Endodermal cell (in vitro differentiated cells): ENCODE data around the gene SLIT3. TPM values are rescaled to one million over a fixed set of nuclear protein-coding genes. Genes with fewer than 3 reads are reported as not detected.

ENCODE experiments used
- DNase-seq: peaks from one replicate; pipeline ENCODE4 v3.0.0-alpha.2; 2017
- H3K27ac ChIP-seq: 2 replicates; pipeline ENCODE4 v1.5.1; 2013; ENCODE audit warnings: mild to moderate bottlenecking, low read depth, low read length, moderate library complexity
- H3K27me3 ChIP-seq: 2 replicates; pipeline ENCODE4 v1.6.1; 2013; ENCODE audit warnings: mild to moderate bottlenecking, low read length, moderate library complexity; ENCODE audit not compliant: insufficient read depth, control insufficient read depth, poor library complexity, severe bottlenecking
- H3K36me3 ChIP-seq: 2 replicates; pipeline ENCODE4 v1.7.0; 2013; ENCODE audit warnings: mild to moderate bottlenecking, low read length, moderate library complexity; ENCODE audit not compliant: control insufficient read depth, insufficient read depth
- H3K4me1 ChIP-seq: one replicate; pipeline ENCODE4 v1.7.0; 2013; ENCODE audit warnings: low read length; ENCODE audit not compliant: control insufficient read depth, insufficient read depth
- H3K4me3 ChIP-seq: 2 replicates; pipeline ENCODE4 v1.5.1; 2013; ENCODE audit warnings: mild to moderate bottlenecking, low read length, moderate library complexity
- H3K9ac ChIP-seq: 2 replicates; pipeline ENCODE4 v1.6.1; 2013; ENCODE audit warnings: mild to moderate bottlenecking, low read length, moderate library complexity; ENCODE audit not compliant: poor library complexity, severe bottlenecking; ENCODE audit errors: extremely low read depth
- H3K9me3 ChIP-seq: 2 replicates; pipeline ENCODE4 v1.6.1; 2013; ENCODE audit warnings: mild to moderate bottlenecking, low read length, moderate library complexity; ENCODE audit not compliant: control insufficient read depth
- H3K27ac Mint-ChIP-seq: 2 replicates; pipeline ENCODE4 v1.8.0; 2020; ENCODE audit warnings: mixed read lengths
- H3K27me3 Mint-ChIP-seq: 2 replicates; pipeline ENCODE4 v1.8.0; 2021; ENCODE audit warnings: mild to moderate bottlenecking, mixed read lengths; ENCODE audit not compliant: insufficient read depth
- H3K36me3 Mint-ChIP-seq: 2 replicates; pipeline ENCODE4 v1.8.0; 2020; ENCODE audit warnings: low read depth, mixed read lengths
- H3K4me1 Mint-ChIP-seq: 2 replicates; pipeline ENCODE4 v1.8.0; 2020; ENCODE audit warnings: mixed read lengths
- H3K4me3 Mint-ChIP-seq: 2 replicates; pipeline ENCODE4 v1.8.0; 2020; ENCODE audit warnings: mild to moderate bottlenecking, moderate library complexity, mixed read lengths
- H3K9me3 Mint-ChIP-seq: 2 replicates; pipeline ENCODE4 v1.8.0; 2020; ENCODE audit warnings: mild to moderate bottlenecking, mixed read lengths
- WGBS, 2 experiments: methylation state at CpG; one replicate each; pipeline versions ENCODE4 v1.1.5 to v1.1.7; 2013; ENCODE audit warnings: missing lambda C conversion rate in 2 of 2, mixed read lengths in 1 of 2; ENCODE audit not compliant: insufficient coverage in 1 of 2, insufficient read length in 1 of 2; 5-methylcytosine and 5-hydroxymethylcytosine counted together
- total RNA-seq, 2 donors: library from RNA; stranded (reverse); fragmentation: NEBNext Ultra II Directional in 1 of 2; extraction: Animal tissue kit (Norgen Biotek cat#: 25700) in 1 of 2; gene quantifications; 2 replicates in 1 of 2; 3 replicates in 1 of 2; pipeline ENCODE4 v1.2.1, GENCODE V29; 2021
- TF ChIP-seq, protein P1 (sequence below): fragments of 200-600 bp; sonication (generic); conservative IDR thresholded peaks from 2 replicates; pipeline ENCODE4 v1.5.0; 2021; ENCODE audit warnings: antibody characterized with exemption, mild to moderate bottlenecking

SLIT3 gene
- total RNA-seq, 2 donors from 2014 or later, result 2.5 to 3.4 TPM

DNA sequence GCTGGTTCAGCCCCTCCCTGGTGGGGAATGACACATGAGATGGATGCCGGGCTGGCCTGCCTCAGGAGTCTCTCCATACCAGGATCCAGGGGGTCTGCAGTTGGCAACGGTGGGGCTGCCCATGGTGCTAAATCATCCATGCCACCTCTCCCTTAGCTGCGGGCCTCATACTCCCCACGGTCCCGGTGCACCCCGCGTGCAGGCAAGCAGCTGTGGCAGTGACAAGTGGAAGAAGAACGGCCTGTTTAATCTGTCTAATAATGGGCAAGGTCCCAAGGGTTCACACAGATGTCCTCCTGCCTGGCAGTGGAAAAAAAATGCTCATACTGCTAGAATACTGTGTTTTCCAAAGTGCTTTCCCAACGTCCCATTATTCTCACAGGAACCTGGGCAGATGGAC, 524.9 kb downstream of the SLIT3 start:
- TF ChIP-seq, protein P1, sequence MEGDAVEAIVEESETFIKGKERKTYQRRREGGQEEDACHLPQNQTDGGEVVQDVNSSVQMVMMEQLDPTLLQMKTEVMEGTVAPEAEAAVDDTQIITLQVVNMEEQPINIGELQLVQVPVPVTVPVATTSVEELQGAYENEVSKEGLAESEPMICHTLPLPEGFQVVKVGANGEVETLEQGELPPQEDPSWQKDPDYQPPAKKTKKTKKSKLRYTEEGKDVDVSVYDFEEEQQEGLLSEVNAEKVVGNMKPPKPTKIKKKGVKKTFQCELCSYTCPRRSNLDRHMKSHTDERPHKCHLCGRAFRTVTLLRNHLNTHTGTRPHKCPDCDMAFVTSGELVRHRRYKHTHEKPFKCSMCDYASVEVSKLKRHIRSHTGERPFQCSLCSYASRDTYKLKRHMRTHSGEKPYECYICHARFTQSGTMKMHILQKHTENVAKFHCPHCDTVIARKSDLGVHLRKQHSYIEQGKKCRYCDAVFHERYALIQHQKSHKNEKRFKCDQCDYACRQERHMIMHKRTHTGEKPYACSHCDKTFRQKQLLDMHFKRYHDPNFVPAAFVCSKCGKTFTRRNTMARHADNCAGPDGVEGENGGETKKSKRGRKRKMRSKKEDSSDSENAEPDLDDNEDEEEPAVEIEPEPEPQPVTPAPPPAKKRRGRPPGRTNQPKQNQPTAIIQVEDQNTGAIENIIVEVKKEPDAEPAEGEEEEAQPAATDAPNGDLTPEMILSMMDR, result no peak
- H3K4me3 ChIP-seq, result no peak overlapping the region
- H3K9ac ChIP-seq, result no peak overlapping the region
- H3K27ac ChIP-seq, result no peak overlapping the region
- Mint-ChIP-seq H3K27me3 (peaks cover 11% of the 10 kb centered on the region), H3K36me3 (no peaks in the 10 kb centered on the region), H3K4me1 (no peaks in the 10 kb centered on the region), H3K9me3 (no peaks in the 10 kb centered on the region), H3K4me3 (no peak overlapping the region), H3K27ac (no peak overlapping the region)
- H3K4me1 ChIP-seq, result no peaks in the 10 kb centered on the region
- 90 to 94% methylated on average over 5 to 9 of the region's 9 CpGs for WGBS, 2 experiments
- H3K27me3 ChIP-seq, result peaks cover 18% of the 10 kb centered on the region
- no peak for DNase-seq
- H3K36me3 ChIP-seq, result no peaks in the 10 kb centered on the region
- no peaks in the 10 kb centered on the region for H3K9me3 ChIP-seq

DNA sequence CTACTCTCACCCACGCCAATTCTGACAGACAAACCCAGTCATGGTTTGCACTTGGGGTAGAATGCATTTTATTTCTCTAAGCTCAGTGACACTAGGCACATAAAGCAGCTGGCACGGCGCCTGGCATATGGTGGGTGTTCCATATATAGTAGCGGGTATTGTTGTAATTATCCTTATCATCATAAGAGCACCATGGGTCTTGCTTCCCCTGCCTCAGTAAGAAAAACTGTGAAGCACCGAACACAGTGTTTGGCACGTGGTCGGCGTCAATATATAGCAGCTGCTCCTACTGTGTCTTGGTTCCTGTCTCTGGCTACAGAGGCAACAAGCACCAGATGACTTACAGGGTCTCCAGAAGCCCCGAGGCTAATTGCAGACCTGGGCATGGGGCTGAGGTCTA, 527.7 kb downstream of the SLIT3 start:
- H3K4me3 Mint-ChIP-seq, result no peak overlapping the region
- H3K27me3 ChIP-seq, result peaks cover 11% of the 10 kb centered on the region
- H3K36me3 Mint-ChIP-seq, result no peaks in the 10 kb centered on the region
- no peaks in the 10 kb centered on the region for H3K9me3 ChIP-seq
- H3K27ac Mint-ChIP-seq, result no peak overlapping the region
- peaks cover 11% of the 10 kb centered on the region for H3K27me3 Mint-ChIP-seq
- H3K9me3 Mint-ChIP-seq, result peaks cover 1% of the 10 kb centered on the region
- H3K4me3 ChIP-seq, result no peak overlapping the region
- H3K9ac ChIP-seq, result no peak overlapping the region
- H3K27ac ChIP-seq, result no peak overlapping the region
- H3K36me3 ChIP-seq, result no peaks in the 10 kb centered on the region
- no peaks in the 10 kb centered on the region for H3K4me1 Mint-ChIP-seq
- WGBS, 2 experiments, result 88 to 93% methylated on average over 6 to 9 of the region's 9 CpGs
- DNase-seq, result no peak
- H3K4me1 ChIP-seq, result no peaks in the 10 kb centered on the region
- TF ChIP-seq, protein P1, result no peak

DNA sequence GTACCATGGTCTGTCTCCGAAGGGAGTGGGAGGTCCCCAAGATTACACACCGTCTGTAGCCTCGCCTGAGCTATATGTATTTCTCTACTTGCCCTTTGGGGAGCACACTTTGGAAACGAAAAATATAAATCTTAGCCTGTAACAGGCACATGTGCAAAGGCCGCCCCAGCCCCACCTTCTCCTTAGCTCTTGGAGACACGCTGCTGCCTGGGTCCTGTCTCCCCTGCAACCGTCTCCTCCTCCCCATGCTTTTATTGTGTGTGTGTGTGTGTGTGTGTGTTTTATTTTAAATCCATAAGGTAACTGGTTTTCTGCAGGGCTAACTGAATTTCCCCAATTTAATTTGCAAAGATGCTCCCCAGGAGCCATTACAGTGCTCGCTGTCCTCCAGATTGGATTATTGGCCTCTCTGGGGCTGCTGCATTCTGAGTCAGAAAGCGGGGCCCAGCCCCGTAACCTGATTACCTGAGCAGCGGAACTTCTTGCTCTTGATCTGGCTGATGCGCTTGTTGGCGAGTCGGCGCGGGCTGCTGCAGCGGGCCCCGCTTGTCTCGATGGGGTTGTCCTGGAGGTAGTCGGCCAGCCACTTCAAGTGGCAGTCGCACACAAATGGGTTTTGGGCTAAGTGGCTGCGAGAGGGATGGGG, 528.5 kb downstream of the SLIT3 start:
- Histone ChIP-seq H3K36me3 (no peaks in the 10 kb centered on the region), H3K9ac (no peak overlapping the region), H3K4me3 (no peak overlapping the region), H3K27ac (no peak overlapping the region), H3K4me1 (no peaks in the 10 kb centered on the region), H3K9me3 (no peaks in the 10 kb centered on the region), H3K27me3 (peaks cover 4% of the 10 kb centered on the region)
- TF ChIP-seq, protein P1, result no peak
- H3K27me3 Mint-ChIP-seq, result peaks cover 7% of the 10 kb centered on the region
- DNase-seq, result no peak
- no peaks in the 10 kb centered on the region for H3K36me3 Mint-ChIP-seq
- H3K4me1 Mint-ChIP-seq, result no peaks in the 10 kb centered on the region
- WGBS, 2 experiments, result 93 to 96% methylated on average over 20 to 21 of the region's 22 CpGs
- H3K9me3 Mint-ChIP-seq, result peaks cover 8% of the 10 kb centered on the region
- no peak overlapping the region for H3K4me3 Mint-ChIP-seq
- no peak overlapping the region for H3K27ac Mint-ChIP-seq
